ENCODE data around the gene KIAA1671.

GRCh38 chr22:24978308-24978707, 25.8 kb downstream of the KIAA1671 start:
- no peak for TF ChIP-seq CTCF (IDR thresholded peaks at IDR 0.05; ENCODE audit: insufficient read depth, low read length, poor library complexity, severe bottlenecking)
- TF ChIP-seq EZH2phosphoT487 (conservative IDR thresholded peaks at IDR 0.05; ENCODE audit: low read length), result no peak

Measured in SU-DHL-6 (cell line).